GM12878 (cell line): ENCODE results near the gene LASP1NB.

Experiments used
- ATAC-seq: fragments of 200-7000 bp; cut with Tn5 transposase; 3 replicates; pipeline ENCODE4 v1.9.1; 2020; ENCODE audit warnings: mild to moderate bottlenecking, moderate library complexity
- BruUV-seq: library from RNA; stranded (reverse); fragments of 400-500 nt; replicated peaks from 2 replicates; lab custom pipeline; 2021; lab: Mats Ljungman, UMichigan
- CTCF ChIA-PET: fragments of 300-600 bp; sonication (Branson Sonifier 250); formaldehyde crosslinking; extraction: SDS; loops from one replicate; lab custom pipeline; 2021; ENCODE audit warnings: inconsistent platforms; lab: Yijun Ruan, JAX
- POLR2A ChIA-PET: fragments of 350-600 bp; formaldehyde crosslinking; extraction: SDS; loops from one replicate; lab custom pipeline; 2021; ENCODE audit warnings: inconsistent platforms; lab: Charles Lee
- RAD21 ChIA-PET: fragments of 300-600 bp; sonication (Branson Sonifier 250); formaldehyde crosslinking; loops from one replicate; lab custom pipeline; 2023; ENCODE audit warnings: antibody characterized with exemption; ENCODE audit not compliant: unreplicated experiment; lab: Charles Lee
- SMC1A ChIA-PET: fragments of 300-600 bp; sonication (Branson Sonifier 250); formaldehyde crosslinking; loops from one replicate; lab custom pipeline; 2023; ENCODE audit not compliant: unreplicated experiment, uncharacterized antibody; lab: Charles Lee
- DNase-seq: peaks from one replicate; pipeline ENCODE4 v3.0.0-alpha.2; 2011; ENCODE audit warnings: low read depth, low spot score
- FAIRE-seq: peaks from 3 replicates; lab custom pipeline; 2011; peaks lifted over from hg19 to GRCh38; lab: Jason Lieb, UNC
- H2AFZ ChIP-seq: 2 replicates; pipeline ENCODE4 v1.6.0; 2011; ENCODE audit warnings: low read depth, low read length, control low read depth; ENCODE audit not compliant: control insufficient read depth
- H3K27ac ChIP-seq: 2 replicates; pipeline ENCODE4 v1.5.1; 2011; ENCODE audit warnings: control low read depth; ENCODE audit not compliant: control insufficient read depth, insufficient read depth
- H3K27me3 ChIP-seq, 2 experiments: replicated peaks in 1 of 2; 2 replicates each; pipeline versions ENCODE4 v1.6.0 to v1.6.1; 2011; ENCODE audit warnings: low read length in 1 of 2; ENCODE audit not compliant: control insufficient read depth in 2 of 2, insufficient read depth in 2 of 2
- H3K36me3 ChIP-seq, 2 experiments: 2 replicates each; pipeline ENCODE4 v1.5.1; 2011; ENCODE audit warnings: low read length in 1 of 2; ENCODE audit not compliant: control insufficient read depth in 2 of 2, insufficient read depth in 2 of 2
- H3K4me1 ChIP-seq: 2 replicates; pipeline ENCODE4 v1.6.1; 2011; ENCODE audit warnings: mild to moderate bottlenecking, low read length, moderate library complexity, mixed read lengths; ENCODE audit not compliant: control insufficient read depth, insufficient read depth
- H3K4me2 ChIP-seq: 2 replicates; pipeline ENCODE4 v1.6.0; 2011; ENCODE audit warnings: control low read depth; ENCODE audit not compliant: control insufficient read depth, insufficient read depth
- H3K4me3 ChIP-seq: fragments of 200-600 bp; sonication (generic); 2 replicates; pipeline ENCODE4 v1.5.1; 2016
- H3K79me2 ChIP-seq: 2 replicates; pipeline ENCODE4 v1.6.0; 2011; ENCODE audit warnings: low read length; ENCODE audit not compliant: control insufficient read depth, insufficient read depth
- H3K9ac ChIP-seq: 2 replicates; pipeline ENCODE4 v1.8.0; 2011; ENCODE audit warnings: low read length, control low read depth, mixed read lengths; ENCODE audit not compliant: control insufficient read depth, insufficient read depth
- H3K9me3 ChIP-seq: replicated peaks from 3 replicates; pipeline ENCODE4 v1.5.1; 2011; ENCODE audit warnings: mild to moderate bottlenecking, low read length; ENCODE audit not compliant: control insufficient read depth, insufficient read depth
- H4K20me1 ChIP-seq: 2 replicates; pipeline ENCODE4 v1.6.0; 2011; ENCODE audit not compliant: control insufficient read depth, insufficient read depth
- BACH1 ChIP-seq: fragments of 450-650 bp; IDR thresholded peaks from 2 replicates; pipeline ENCODE4 v1.6.1; 2017; ENCODE audit warnings: mild to moderate bottlenecking, borderline replicate concordance
- NFYB ChIP-seq: IDR thresholded peaks from 2 replicates; pipeline ENCODE4 v1.6.1; 2011; ENCODE audit warnings: low read depth, mild to moderate bottlenecking, low read length, improper control_type of control experiment, moderate library complexity; ENCODE audit not compliant: insufficient read depth
- RAD21 ChIP-seq: IDR thresholded peaks from 2 replicates; pipeline ENCODE4 v1.6.1; 2011; ENCODE audit warnings: mild to moderate bottlenecking, low read depth, low read length, moderate library complexity; ENCODE audit not compliant: insufficient read depth
- WGBS: methylation state at CpG from one replicate; pipeline ENCODE4 v1.1.6; 2016; ENCODE audit warnings: low lambda C conversion rate; ENCODE audit not compliant: insufficient replicate concordance, insufficient coverage; ENCODE audit errors: missing lambda C conversion rate; 5-methylcytosine and 5-hydroxymethylcytosine counted together
- in situ Hi-C: fragments of 300-500 bp; cut with MboI; formaldehyde crosslinking; loops from 9 replicates; pipeline ENCODE4 v1.14.3; 2018; ENCODE audit warnings: mixed read lengths
- intact Hi-C: fragments of 100-400 bp; cut with micrococcal nuclease; formaldehyde crosslinking; loops from one replicate; pipeline ENCODE4 v1.14.2; 2022; ENCODE audit not compliant: unreplicated experiment
- TF ChIP-seq, protein P1 (sequence below): IDR thresholded peaks from 2 replicates; pipeline ENCODE4 v1.6.1; 2011; ENCODE audit warnings: borderline replicate concordance, low read depth, mild to moderate bottlenecking, moderate library complexity, low read length; ENCODE audit not compliant: insufficient read depth, poor library complexity, severe bottlenecking
- TF ChIP-seq, protein P2 (sequence below): IDR thresholded peaks from 2 replicates; pipeline ENCODE4 v1.6.1; 2011; ENCODE audit warnings: low read depth, low read length, improper control_type of control experiment, borderline replicate concordance

The LASP1NB gene

GRCh38 chr17:38886643-38887010 lies 38.8 kb upstream of the LASP1NB start (continued):
- TF ChIP-seq, protein P1, sequence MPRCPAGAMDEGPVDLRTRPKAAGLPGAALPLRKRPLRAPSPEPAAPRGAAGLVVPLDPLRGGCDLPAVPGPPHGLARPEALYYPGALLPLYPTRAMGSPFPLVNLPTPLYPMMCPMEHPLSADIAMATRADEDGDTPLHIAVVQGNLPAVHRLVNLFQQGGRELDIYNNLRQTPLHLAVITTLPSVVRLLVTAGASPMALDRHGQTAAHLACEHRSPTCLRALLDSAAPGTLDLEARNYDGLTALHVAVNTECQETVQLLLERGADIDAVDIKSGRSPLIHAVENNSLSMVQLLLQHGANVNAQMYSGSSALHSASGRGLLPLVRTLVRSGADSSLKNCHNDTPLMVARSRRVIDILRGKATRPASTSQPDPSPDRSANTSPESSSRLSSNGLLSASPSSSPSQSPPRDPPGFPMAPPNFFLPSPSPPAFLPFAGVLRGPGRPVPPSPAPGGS: no peak
- TF ChIP-seq BACH1 (no peak), RAD21 (no peak)
- TF ChIP-seq, protein P2, sequence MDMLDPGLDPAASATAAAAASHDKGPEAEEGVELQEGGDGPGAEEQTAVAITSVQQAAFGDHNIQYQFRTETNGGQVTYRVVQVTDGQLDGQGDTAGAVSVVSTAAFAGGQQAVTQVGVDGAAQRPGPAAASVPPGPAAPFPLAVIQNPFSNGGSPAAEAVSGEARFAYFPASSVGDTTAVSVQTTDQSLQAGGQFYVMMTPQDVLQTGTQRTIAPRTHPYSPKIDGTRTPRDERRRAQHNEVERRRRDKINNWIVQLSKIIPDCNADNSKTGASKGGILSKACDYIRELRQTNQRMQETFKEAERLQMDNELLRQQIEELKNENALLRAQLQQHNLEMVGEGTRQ: no peak

GRCh38 chr17:38888842-38889241 lies 36.6 kb upstream of the LASP1NB start:
- no peak for FAIRE-seq

More at GRCh38 chr17:38888842-38889241, 36.6 kb upstream of the LASP1NB start:
- intact Hi-C loops: no loop called here
- SMC1A ChIA-PET: no interaction called here
- no peak for DNase-seq
- H3K4me3 ChIP-seq: no peak overlapping the region
- peaks cover 34 to 42% of the 10 kb centered on the region in 2 experiments for H3K36me3 ChIP-seq
- in situ Hi-C loops: no loop called here
- no peaks in the 10 kb centered on the region for H3K9me3 ChIP-seq
- no peak overlapping the region for H2AFZ ChIP-seq
- H3K27me3 ChIP-seq: no peaks in the 10 kb centered on the region
- CTCF ChIA-PET: no interaction called here
- H3K79me2 ChIP-seq: peaks cover 18% of the 10 kb centered on the region
- no peak overlapping the region for H3K27ac ChIP-seq
- no TSS peak for BruUV-seq
- WGBS: 87% methylated on average over 9 of the region's 9 CpGs
- RAD21 ChIA-PET: no interaction called here
- ATAC-seq: no peak
- no peak overlapping the region for H3K9ac ChIP-seq
- peaks cover 3% of the 10 kb centered on the region for H3K4me1 ChIP-seq
- H3K4me2 ChIP-seq: no peak overlapping the region
- POLR2A ChIA-PET: no interaction called here
- peaks cover 5% of the 10 kb centered on the region; the same call in 1 of the 2 replicates for H4K20me1 ChIP-seq
- TF ChIP-seq NFYB: no peak
